HepG2 (cell line): ENCODE measurements around the gene DLG1. TPM values are rescaled to one million over a fixed set of nuclear protein-coding genes. Genes with fewer than 3 reads are reported as not detected.

Experiments used
- ATAC-seq: fragments of 200-7000 bp; cut with Tn5 transposase; 3 replicates; pipeline ENCODE4 v1.9.1; 2020; ENCODE audit warnings: mild to moderate bottlenecking, moderate library complexity
- BruUV-seq: library from RNA; stranded (reverse); fragments of 400-500 nt; replicated peaks from 2 replicates; lab custom pipeline; 2021; lab: Mats Ljungman, UMichigan
- CTCF ChIA-PET: fragments of 300-600 bp; formaldehyde crosslinking; extraction: SDS; loops from one replicate; lab custom pipeline; 2021; ENCODE audit warnings: low total read pairs, inconsistent platforms, low intra/inter-chr PET ratio; lab: Yijun Ruan, JAX
- POLR2A ChIA-PET: fragments of 350-600 bp; sonication (Branson Sonifier 250); formaldehyde crosslinking; loops from one replicate; lab custom pipeline; 2020; ENCODE audit warnings: antibody characterized with exemption, inconsistent platforms; lab: Yijun Ruan, JAX
- DNase-seq: peaks from one replicate; pipeline ENCODE4 v3.0.0-alpha.2; 2015; ENCODE audit warnings: low spot score
- FAIRE-seq: peaks from 3 replicates; lab custom pipeline; 2011; peaks lifted over from hg19 to GRCh38; lab: Jason Lieb, UNC
- H2AFZ ChIP-seq: one replicate; pipeline ENCODE4 v1.6.1; 2011; ENCODE audit warnings: low read length, inconsistent platforms
- H3K27ac ChIP-seq: fragments of 300-600 bp; 3 replicates; pipeline ENCODE4 v1.8.0; 2011; ENCODE audit warnings: mixed run types, mild to moderate bottlenecking, mixed read lengths, low read length, inconsistent platforms; ENCODE audit not compliant: insufficient read depth; ENCODE audit errors: extremely low read length
- H3K27me3 ChIP-seq, 2 experiments: fragments of 200-600 bp in 1 of 2; 2 replicates in 1 of 2; 3 replicates in 1 of 2; pipeline versions ENCODE4 v1.6.0 to v1.8.0; 2011; ENCODE audit warnings: low read length in 2 of 2, mild to moderate bottlenecking in 2 of 2, moderate library complexity in 2 of 2, inconsistent platforms in 1 of 2; ENCODE audit not compliant: insufficient read depth in 2 of 2, control insufficient read depth in 1 of 2
- H3K36me3 ChIP-seq, 2 experiments: fragments of 200-600 bp in 1 of 2; replicated peaks in 1 of 2; 2 replicates in 1 of 2; 3 replicates in 1 of 2; pipeline versions ENCODE4 v1.5.1 to v1.8.0; 2011; ENCODE audit warnings: low read length in 2 of 2, inconsistent platforms in 1 of 2; ENCODE audit not compliant: insufficient read depth in 2 of 2, control insufficient read depth in 1 of 2
- H3K4me1 ChIP-seq: 2 replicates; pipeline ENCODE4 v1.5.1; 2012; ENCODE audit warnings: low read length, inconsistent platforms; ENCODE audit not compliant: insufficient read depth
- H3K4me2 ChIP-seq: 2 replicates; pipeline ENCODE4 v1.6.0; 2011; ENCODE audit warnings: low read depth, low read length, inconsistent platforms
- H3K4me3 ChIP-seq, 3 experiments: fragments of 200-600 bp in 1 of 3; sonication (generic), shearing (Covaris generic) in 1 of 3; replicated peaks in 1 of 3; 2 replicates each; pipeline ENCODE4 v1.5.1; 2011 to 2016; ENCODE audit warnings: low read length in 3 of 3, inconsistent platforms in 2 of 3, low read depth in 2 of 3, mild to moderate bottlenecking in 2 of 3, control low read depth in 1 of 3, mixed read lengths in 1 of 3; ENCODE audit not compliant: insufficient read depth in 1 of 3
- H3K79me2 ChIP-seq: one replicate; pipeline ENCODE4 v1.6.1; 2011; ENCODE audit warnings: low read length, inconsistent platforms; ENCODE audit not compliant: insufficient read depth
- H3K9ac ChIP-seq: 2 replicates; pipeline ENCODE4 v1.6.0; 2011; ENCODE audit warnings: mild to moderate bottlenecking, low read depth, low read length, inconsistent platforms; ENCODE audit not compliant: insufficient read depth
- H3K9me3 ChIP-seq: 2 replicates; pipeline ENCODE4 v1.5.1; 2012; ENCODE audit warnings: mild to moderate bottlenecking, low read length
- H4K20me1 ChIP-seq: 2 replicates; pipeline ENCODE4 v1.6.0; 2011; ENCODE audit warnings: inconsistent platforms, mild to moderate bottlenecking, low read length, moderate library complexity; ENCODE audit not compliant: insufficient read depth
- BRF2 ChIP-seq: sonication (generic); formaldehyde crosslinking; IDR thresholded peaks from 2 replicates; pipeline ENCODE4 v1.8.1; 2022; ENCODE audit warnings: mild to moderate bottlenecking, missing genetic modification reagents
- CCAR2 ChIP-seq: fragments of 200-400 bp; formaldehyde crosslinking; optimal IDR thresholded peaks from 2 replicates; pipeline ENCODE3; 2018; ENCODE audit warnings: low read depth, mild to moderate bottlenecking, low read length, moderate library complexity
- PCBP2 ChIP-seq: fragments of 200-400 bp; formaldehyde crosslinking; optimal IDR thresholded peaks from 2 replicates; pipeline ENCODE3; 2018; ENCODE audit warnings: low read length, low read depth; ENCODE audit not compliant: poor library complexity, severe bottlenecking
- ZBTB49 ChIP-seq: sonication (generic); formaldehyde crosslinking; IDR thresholded peaks from 2 replicates; pipeline ENCODE4 v1.4.0; 2020; ENCODE audit warnings: missing genetic modification reagents, borderline replicate concordance
- ZFP90 ChIP-seq: sonication (generic); formaldehyde crosslinking; IDR thresholded peaks from 2 replicates; pipeline ENCODE4 v1.8.0; 2022; ENCODE audit warnings: missing genetic modification reagents, mild to moderate bottlenecking, inconsistent platforms, borderline replicate concordance
- ZNF12 ChIP-seq: sonication (generic); formaldehyde crosslinking; IDR thresholded peaks from 2 replicates; pipeline ENCODE4 v1.5.0; 2020; ENCODE audit warnings: missing genetic modification reagents
- WGBS: methylation state at CpG from one replicate; pipeline ENCODE4 v1.1.6; 2017; ENCODE audit warnings: low lambda C conversion rate; 5-methylcytosine and 5-hydroxymethylcytosine counted together
- in situ Hi-C: cut with HindIII; loops from 2 replicates; pipeline ENCODE4 v1.10.0; 2017; ENCODE audit warnings: low pct_unique_long_range_greater_than_20kb; ENCODE audit not compliant: extremely low pct_ligation_motif_present
- intact Hi-C: fragments of 100-400 bp; cut with micrococcal nuclease; formaldehyde crosslinking; loops from one replicate; pipeline ENCODE4 v1.10.0; 2022; ENCODE audit not compliant: unreplicated experiment
- polyA plus RNA-seq, 8 experiments: library from polyadenylated mRNA; depleted of rRNA in 3 of 8; stranded (reverse) in 7 of 8; unstranded in 1 of 8; fragments of >200 nt; fragmentation: Illumina TruSeq in 4 of 8; extraction: Trizol in 4 of 8; gene quantifications; 2 replicates each; pipeline versions ENCODE4 v1.2.1 to v1.2.3, GENCODE V29; 2011 to 2016; ENCODE audit warnings: low read depth in 4 of 8, missing spikeins in 1 of 8, mixed read lengths in 1 of 8; ENCODE audit not compliant: insufficient read depth in 1 of 8
- total RNA-seq, 5 experiments: library from RNA; depleted of rRNA; stranded (reverse); fragments of >200 nt; fragmentation: Illumina TruSeq; extraction: Trizol; gene quantifications; 2 replicates each; pipeline ENCODE4 v1.2.3, GENCODE V29; 2016; ENCODE audit warnings: low read depth in 1 of 5

Gene DLG1
- total and polyA plus RNA-seq, 2 of the 13 experiments (the other 11 are each of a cell fraction or from before 2014, with no cell fraction given): 30.5 to 104 TPM

- in situ Hi-C loops (no loop called here), intact Hi-C loops (no loop called here)
- ChIA-PET CTCF (no interaction called here), POLR2A (no interaction called here)
- Histone ChIP-seq H3K36me3 (peaks cover 16 to 47% of the 10 kb centered on the region in 2 experiments), H2AFZ (no peak overlapping the region), H3K27me3 (no peaks in the 10 kb centered on the region), H3K9ac (no peak overlapping the region), H3K4me1 (peaks cover 20% of the 10 kb centered on the region), H3K27ac (no peak overlapping the region), H3K79me2 (peaks cover 87% of the 10 kb centered on the region), H3K4me2 (no peak overlapping the region), H3K9me3 (no peaks in the 10 kb centered on the region), H4K20me1 (0 out of 2 replicates have a peak, but pooled peaks cover 2% of the 10 kb centered on the region), H3K4me3 (no peak overlapping the region)
- DNase-seq (no peak), FAIRE-seq (no peak), ATAC-seq (no peak)
- 99% methylated on average over 2 of the region's 2 CpGs for WGBS
- no TSS peak for BruUV-seq
- TF ChIP-seq BRF2 (CRISPR knock-in tag) (no peak), CCAR2 (no peak), ZBTB49 (CRISPR knock-in tag) (no peak), PCBP2 (no peak), ZNF12 (CRISPR knock-in tag) (no peak), ZFP90 (CRISPR knock-in tag) (no peak)
Measured at GRCh38 chr3:197283045-197283444, 15.4 kb downstream of the DLG1 start.
